GM12891 (cell line): ENCODE results near the gene MRPL20.
"Not testable (repeated sequence)": the region's sequence is repeated elsewhere in the genome, so short reads cannot be mapped to it uniquely, and the experiment has no call there.

Experiments
- DNase-seq: peaks from one replicate; pipeline ENCODE4 v3.0.0; 2011; ENCODE audit warnings: low spot score; ENCODE audit not compliant: insufficient read length
- FAIRE-seq: peaks from 2 replicates; lab custom pipeline; 2011; peaks lifted over from hg19 to GRCh38; lab: Jason Lieb, UNC
- PAX5 ChIP-seq: IDR thresholded peaks from 2 replicates; pipeline ENCODE4 v1.6.1; 2011; ENCODE audit warnings: low read length, moderate library complexity, mild to moderate bottlenecking; ENCODE audit not compliant: insufficient read depth, severe bottlenecking
- POLR2A ChIP-seq: IDR thresholded peaks from 2 replicates; pipeline ENCODE4 v1.6.1; 2011; ENCODE audit warnings: low read depth, low read length, control low read depth
- POLR2AphosphoS5 ChIP-seq: IDR thresholded peaks from 2 replicates; pipeline ENCODE4 v1.6.1; 2011; ENCODE audit warnings: low read depth, low read length, control low read depth
- POU2F2 ChIP-seq: IDR thresholded peaks from 2 replicates; pipeline ENCODE4 v1.6.1; 2011; ENCODE audit warnings: low read depth, mild to moderate bottlenecking, control low read depth, low read length, moderate library complexity
- SPI1 ChIP-seq: IDR thresholded peaks from 2 replicates; pipeline ENCODE4 v1.6.1; 2011; ENCODE audit warnings: low read depth, low read length, control low read depth
- TAF1 ChIP-seq: IDR thresholded peaks from 2 replicates; pipeline ENCODE4 v1.6.1; 2011; ENCODE audit warnings: low read depth, low read length, control low read depth

The MRPL20 gene

DNA sequence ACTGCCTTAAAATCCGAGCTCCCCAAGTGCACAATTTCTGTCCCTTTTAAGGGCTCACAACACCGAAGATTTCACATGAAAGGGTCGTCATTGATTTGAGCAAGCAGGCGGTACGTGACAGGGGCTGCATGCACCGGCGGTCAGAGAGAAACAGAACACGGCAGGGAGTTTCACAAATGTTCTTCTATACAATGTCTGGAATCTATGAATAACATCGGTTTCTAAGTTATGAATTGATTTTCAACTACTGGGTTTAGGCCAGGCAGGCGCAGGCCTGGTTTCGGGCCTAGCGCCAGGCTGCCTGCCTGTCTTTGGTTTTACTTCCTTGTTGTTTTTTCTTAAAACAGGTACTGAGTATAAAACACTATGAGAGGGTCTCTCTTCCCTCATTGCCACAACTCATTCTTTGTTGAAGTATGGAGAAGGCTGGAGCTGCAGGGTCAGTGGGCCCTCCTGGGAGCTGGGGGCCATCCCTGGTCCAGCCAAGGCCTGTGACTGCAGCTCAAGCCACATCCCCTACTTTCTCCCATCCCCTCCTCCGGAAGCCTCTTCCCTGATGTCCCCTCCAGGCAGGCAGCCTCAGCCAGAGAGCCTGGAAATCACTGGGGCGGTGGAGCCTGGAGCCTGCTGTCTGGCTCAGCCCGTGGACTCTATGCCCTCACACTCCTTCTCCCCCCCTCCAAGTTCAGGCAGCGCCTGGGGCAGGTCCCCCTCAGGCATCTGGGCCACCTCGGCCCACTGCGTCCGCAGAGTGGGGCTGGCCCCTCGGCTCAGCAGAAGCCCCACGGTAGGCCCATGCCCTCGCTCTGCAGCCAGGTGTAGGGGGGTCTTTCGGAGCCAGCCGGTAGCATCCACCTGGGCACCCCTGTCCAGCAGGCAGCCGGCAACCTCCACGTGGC is 11.6 kb upstream of the MRPL20 start:
- TF ChIP-seq POLR2AphosphoS5 = no peak
- no peak for TF ChIP-seq POU2F2
- no peak for TF ChIP-seq POLR2A
- no peak for TF ChIP-seq PAX5
- no peak for TF ChIP-seq TAF1
- TF ChIP-seq SPI1 = no peak
- peak; percentile 43 for DNase-seq
- FAIRE-seq = peak; percentile 69

DNA sequence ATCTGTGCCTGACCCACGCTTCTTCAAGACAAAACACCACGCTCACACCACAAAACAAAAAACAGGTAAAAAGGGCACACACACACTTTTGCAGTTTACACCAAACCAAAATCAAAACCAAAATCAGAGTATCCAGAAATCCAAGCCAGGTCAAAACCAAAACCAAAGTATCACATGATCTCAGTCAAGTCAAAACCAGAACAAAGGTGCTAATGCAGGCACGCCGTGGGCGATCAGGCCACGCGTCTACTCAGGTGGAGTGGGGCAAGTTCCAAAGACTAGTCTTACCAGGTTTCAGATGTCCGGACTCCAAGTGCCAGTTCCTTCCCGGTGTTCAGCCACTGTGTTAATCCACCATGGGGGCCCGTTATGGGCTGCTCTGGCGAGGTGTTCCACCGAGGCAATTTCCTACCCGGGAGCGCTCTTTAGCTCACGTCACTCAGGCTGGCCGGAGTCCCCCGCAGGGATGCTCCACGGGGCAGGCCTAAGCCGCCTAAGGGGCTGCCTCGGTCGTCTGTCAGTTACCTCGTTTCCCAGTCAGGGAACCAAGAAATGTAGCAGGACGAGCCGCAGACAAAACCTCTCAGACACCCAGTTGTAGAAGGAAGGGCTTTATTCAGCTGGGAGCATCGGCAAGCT is 10.9 kb upstream of the MRPL20 start:
- peak; percentile 66; the same call in 1 of the 2 replicates for TF ChIP-seq POU2F2
- DNase-seq = not testable (repeated sequence)
- peak; percentile 84 for FAIRE-seq

DNA sequence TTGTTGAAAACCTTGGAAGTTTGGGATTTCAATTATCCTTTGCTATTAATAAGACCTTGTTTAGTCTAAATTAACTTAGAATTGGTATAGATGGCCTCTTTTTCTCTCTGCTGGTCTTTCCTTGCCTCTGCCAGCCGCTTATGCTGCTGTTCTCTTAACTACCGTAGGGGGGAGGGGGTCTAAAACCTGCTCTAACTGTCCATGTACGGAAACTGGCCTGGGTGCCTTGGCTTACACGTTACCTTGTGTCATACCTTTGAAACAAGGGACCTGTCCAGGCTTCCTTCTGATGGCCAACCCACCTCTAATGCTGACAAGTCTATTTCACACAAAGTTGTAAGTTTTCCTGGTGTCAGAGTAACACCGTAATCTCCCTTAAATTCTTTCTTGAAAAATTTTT is 10.3 kb upstream of the MRPL20 start:
- not testable (repeated sequence) for FAIRE-seq

DNA sequence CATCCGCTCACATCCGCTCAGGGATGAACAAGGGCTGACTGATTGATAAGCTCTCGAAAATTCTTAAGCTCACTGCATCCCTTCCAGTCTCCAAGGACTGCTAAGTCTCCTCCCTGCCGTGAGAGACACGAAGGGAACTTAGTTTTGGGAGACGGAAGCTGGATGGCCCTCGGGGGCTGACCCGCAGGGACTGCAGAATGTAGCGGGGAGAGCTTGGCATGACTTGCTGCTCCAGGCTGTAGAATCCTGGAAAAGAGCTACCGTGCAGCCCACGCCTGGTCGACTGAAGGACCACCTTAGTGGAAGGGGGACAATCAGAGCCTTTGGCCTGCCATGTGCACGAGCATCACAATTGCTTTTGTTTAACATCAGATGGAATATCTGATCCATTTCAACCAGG is 8.7 kb upstream of the MRPL20 start:
- no peak for TF ChIP-seq POLR2A
- no peak for TF ChIP-seq POU2F2
- no peak for TF ChIP-seq PAX5
- TF ChIP-seq POLR2AphosphoS5 = no peak
- no peak for TF ChIP-seq SPI1
- TF ChIP-seq TAF1 = no peak
- DNase-seq (no peak), FAIRE-seq (peak; percentile 38)

More for the DNA sequence above, 10.3 kb upstream of the MRPL20 start:
- DNase-seq = not testable (repeated sequence)

GRCh38 chr1:1412311-1412902 is 5.3 kb upstream of the MRPL20 start:
- DNase-seq, FAIRE-seq: not testable (repeated sequence)

DNA sequence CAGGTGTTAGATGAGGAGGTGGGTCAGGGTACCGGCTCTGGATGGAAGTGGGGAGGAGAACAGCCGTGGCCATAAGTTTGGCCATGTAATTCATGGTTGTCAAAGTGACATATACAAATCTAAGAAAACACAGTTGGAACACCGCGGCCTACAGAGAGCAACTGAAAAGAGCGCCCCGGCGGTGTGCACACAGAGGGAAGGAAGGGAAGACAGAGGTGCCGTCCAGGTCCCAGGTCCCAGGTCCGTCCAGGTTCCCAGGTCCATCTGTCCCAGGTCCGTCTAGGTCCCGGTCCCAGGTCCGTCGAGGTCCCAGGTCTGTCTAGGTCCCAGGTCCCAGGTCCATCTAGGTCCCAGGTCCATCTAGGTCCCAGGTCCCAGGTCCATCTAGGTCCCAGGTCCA is 4.5 kb upstream of the MRPL20 start:
- DNase-seq (no peak), FAIRE-seq (no peak)
- no peak for TF ChIP-seq POLR2A
- TF ChIP-seq POLR2AphosphoS5 = 0 out of 2 replicates have a peak, but pooled peaks have one; percentile 26

- FAIRE-seq = not testable (repeated sequence)
Observed at GRCh38 chr1:1410238-1410637, 3.1 kb upstream of the MRPL20 start.

GRCh38 chr1:1407636-1408318 is 684 bp upstream of the MRPL20 start:
- TF ChIP-seq TAF1 (no peak), PAX5 (peak; percentile 84)
- DNase-seq (no peak), FAIRE-seq (peak; percentile 13)

More at GRCh38 chr1:1410238-1410637, 3.1 kb upstream of the MRPL20 start:
- DNase-seq = not testable (repeated sequence)

GRCh38 chr1:1406101-1406820 is 832 bp downstream of the MRPL20 start:
- FAIRE-seq (peak; percentile 70), DNase-seq (no peak)
- no peak for TF ChIP-seq PAX5
- TF ChIP-seq SPI1 = no peak
- TF ChIP-seq TAF1 = no peak
- TF ChIP-seq POU2F2 = no peak
- TF ChIP-seq POLR2AphosphoS5 = no peak
- TF ChIP-seq POLR2A = no peak

- no peak for DNase-seq
- TF ChIP-seq POU2F2 (peak; percentile 21; the same call in 1 of the 2 replicates), POLR2A (no peak)
- no peak for FAIRE-seq
Observed at GRCh38 chr1:1403653-1404052, 3.4 kb downstream of the MRPL20 start.

- FAIRE-seq, DNase-seq: not testable (repeated sequence)
Observed at GRCh38 chr1:1402901-1403392, 4.1 kb downstream of the MRPL20 start.
